NT2/D1 (cell line): ENCODE measurements around the gene PTPN14.

Experiments
- DNase-seq: peaks from one replicate; pipeline ENCODE4 v3.0.0-alpha.2; 2011; ENCODE audit warnings: low read depth, low spot score
- H3K27me3 ChIP-seq: 2 replicates; pipeline ENCODE4 v1.6.0; 2011; ENCODE audit warnings: mild to moderate bottlenecking; ENCODE audit not compliant: insufficient read length, insufficient read depth
- H3K36me3 ChIP-seq: 2 replicates; pipeline ENCODE4 v1.6.1; 2011; ENCODE audit warnings: mild to moderate bottlenecking, low read length, mixed read lengths; ENCODE audit not compliant: insufficient read depth, insufficient read length
- H3K4me1 ChIP-seq: 2 replicates; pipeline ENCODE4 v1.5.1; 2011; ENCODE audit not compliant: insufficient read depth, insufficient read length
- H3K4me3 ChIP-seq: 2 replicates; pipeline ENCODE4 v1.5.1; 2011; ENCODE audit warnings: low read depth; ENCODE audit not compliant: insufficient read length
- H3K9ac ChIP-seq: 2 replicates; pipeline ENCODE4 v1.6.0; 2011; ENCODE audit warnings: low read depth; ENCODE audit not compliant: insufficient read length
- H3K9me3 ChIP-seq: 2 replicates; pipeline ENCODE4 v1.5.1; 2011; ENCODE audit warnings: mild to moderate bottlenecking, low read length; ENCODE audit not compliant: insufficient read depth
- SUZ12 ChIP-seq: IDR thresholded peaks from 2 replicates; pipeline ENCODE4 v1.6.1; 2011; ENCODE audit not compliant: insufficient read length, insufficient read depth; ENCODE audit errors: extremely low read depth
- YY1 ChIP-seq: IDR thresholded peaks from 2 replicates; pipeline ENCODE4 v1.6.1; 2011; ENCODE audit not compliant: insufficient read length, insufficient read depth
- ZNF274 ChIP-seq: IDR thresholded peaks from 2 replicates; pipeline ENCODE4 v1.6.1; 2011; ENCODE audit warnings: mild to moderate bottlenecking, low read depth, low read length

The PTPN14 gene

GRCh38 chr1:214472364-214472763 lies 79.0 kb downstream of the PTPN14 start:
- no peaks in the 10 kb centered on the region for H3K27me3 ChIP-seq
- H3K4me1 ChIP-seq: peaks cover 3% of the 10 kb centered on the region
- H3K4me3 ChIP-seq: no peak overlapping the region
- no peaks in the 10 kb centered on the region for H3K36me3 ChIP-seq
- H3K9me3 ChIP-seq: no peaks in the 10 kb centered on the region
- no peak for DNase-seq
- no peak overlapping the region for H3K9ac ChIP-seq
- TF ChIP-seq ZNF274 (no peak), SUZ12 (no peak), YY1 (no peak)

- H3K27me3 ChIP-seq: no peaks in the 10 kb centered on the region
- no peaks in the 10 kb centered on the region for H3K9me3 ChIP-seq
- peaks cover 2% of the 10 kb centered on the region for H3K4me1 ChIP-seq
- no peak for TF ChIP-seq SUZ12
- TF ChIP-seq ZNF274: no peak
- TF ChIP-seq YY1: no peak
- no peak for DNase-seq
- H3K9ac ChIP-seq: no peak overlapping the region
- H3K36me3 ChIP-seq: no peaks in the 10 kb centered on the region
- no peak overlapping the region for H3K4me3 ChIP-seq
Measured at GRCh38 chr1:214471458-214471857, 79.9 kb downstream of the PTPN14 start.

GRCh38 chr1:214470132-214470531 lies 81.3 kb downstream of the PTPN14 start:
- H3K36me3 ChIP-seq: no peaks in the 10 kb centered on the region
- no peak for DNase-seq
- H3K27me3 ChIP-seq: no peaks in the 10 kb centered on the region
- no peak for TF ChIP-seq ZNF274
- no peak for TF ChIP-seq SUZ12
- no peak for TF ChIP-seq YY1
- no peak overlapping the region for H3K4me3 ChIP-seq
- H3K9ac ChIP-seq: no peak overlapping the region
- no peaks in the 10 kb centered on the region for H3K9me3 ChIP-seq
- no peaks in the 10 kb centered on the region for H3K4me1 ChIP-seq

GRCh38 chr1:214469290-214469689 lies 82.1 kb downstream of the PTPN14 start:
- Histone ChIP-seq H3K36me3 (peaks cover 5% of the 10 kb centered on the region), H3K27me3 (no peaks in the 10 kb centered on the region), H3K9me3 (no peaks in the 10 kb centered on the region), H3K4me1 (no peaks in the 10 kb centered on the region), H3K4me3 (no peak overlapping the region), H3K9ac (no peak overlapping the region)
- no peak for DNase-seq
- TF ChIP-seq YY1 (no peak), ZNF274 (no peak), SUZ12 (no peak)

GRCh38 chr1:214467078-214467585 lies 84.3 kb downstream of the PTPN14 start:
- H3K27me3 ChIP-seq: no peaks in the 10 kb centered on the region
- no peaks in the 10 kb centered on the region for H3K9me3 ChIP-seq
- H3K4me3 ChIP-seq: no peak overlapping the region
- peaks cover 19% of the 10 kb centered on the region for H3K36me3 ChIP-seq
- no peak for TF ChIP-seq YY1
- TF ChIP-seq ZNF274: no peak
- no peak for TF ChIP-seq SUZ12
- no peaks in the 10 kb centered on the region for H3K4me1 ChIP-seq
- DNase-seq: no peak
- H3K9ac ChIP-seq: no peak overlapping the region

- Histone ChIP-seq H3K27me3 (no peaks in the 10 kb centered on the region), H3K9ac (no peak overlapping the region), H3K9me3 (no peaks in the 10 kb centered on the region), H3K4me1 (no peaks in the 10 kb centered on the region), H3K4me3 (no peak overlapping the region), H3K36me3 (peaks cover 25% of the 10 kb centered on the region)
- DNase-seq: no peak
- TF ChIP-seq SUZ12 (no peak), ZNF274 (no peak), YY1 (no peak)
Measured at GRCh38 chr1:214466403-214467077, 84.9 kb downstream of the PTPN14 start.

GRCh38 chr1:214464445-214465287 lies 86.7 kb downstream of the PTPN14 start:
- no peak overlapping the region for H3K4me3 ChIP-seq
- no peaks in the 10 kb centered on the region for H3K9me3 ChIP-seq
- no peak for TF ChIP-seq SUZ12
- TF ChIP-seq YY1: no peak
- no peak for TF ChIP-seq ZNF274
- H3K9ac ChIP-seq: no peak overlapping the region
- peaks cover 31% of the 10 kb centered on the region for H3K36me3 ChIP-seq
- no peaks in the 10 kb centered on the region for H3K4me1 ChIP-seq
- DNase-seq: no peak
- H3K27me3 ChIP-seq: no peaks in the 10 kb centered on the region
